H1 (cell line): Measurements from ENCODE around the gene TNFRSF13B. TPM values are rescaled to one million over a fixed set of nuclear protein-coding genes. Genes with fewer than 3 reads are reported as not detected.

Source experiments
- CBX5 ChIP-seq: fragments of 300-800, 300-1000 bp; sonication (generic); IDR thresholded peaks from 2 replicates; pipeline ENCODE4 v1.7.1; 2016; ENCODE audit warnings: antibody characterized with exemption, low read length, low read depth
- FOSL1 ChIP-seq: IDR thresholded peaks from 2 replicates; pipeline ENCODE4 v1.6.1; 2011; ENCODE audit warnings: mild to moderate bottlenecking, low read depth, low read length, moderate library complexity; ENCODE audit not compliant: insufficient read depth
- HDAC2 ChIP-seq, 2 experiments: fragments of 300-600 bp in 1 of 2; sonication (generic) in 1 of 2; IDR thresholded peaks; 2 replicates each; pipeline ENCODE4 v1.6.1; 2011 to 2012; ENCODE audit warnings: low read depth in 2 of 2, low read length in 2 of 2, mild to moderate bottlenecking in 2 of 2, moderate library complexity in 2 of 2, borderline replicate concordance in 1 of 2, inconsistent platforms in 1 of 2
- NANOG ChIP-seq: IDR thresholded peaks from 2 replicates; pipeline ENCODE4 v1.6.1; 2011; ENCODE audit warnings: low read length, low read depth, mild to moderate bottlenecking, inconsistent platforms; ENCODE audit not compliant: insufficient read depth, poor library complexity, severe bottlenecking
- POLR2AphosphoS5 ChIP-seq: IDR thresholded peaks from 2 replicates; pipeline ENCODE4 v1.6.1; 2011; ENCODE audit warnings: low read depth, low read length
- TBP ChIP-seq: IDR thresholded peaks from 2 replicates; pipeline ENCODE4 v1.6.1; 2011; ENCODE audit warnings: low read depth, low read length, improper control_type of control experiment
- polyA plus RNA-seq, 7 experiments: library from polyadenylated mRNA; depleted of rRNA in 3 of 7; stranded (reverse) in 5 of 7; unstranded in 2 of 7; fragments of >200 nt in 5 of 7; fragments of 200-250 nt in 2 of 7; gene quantifications; 1 replicate in 5 of 7; 2 replicates in 1 of 7; 4 replicates in 1 of 7; pipeline versions ENCODE4 v1.2.1 to v1.2.3, GENCODE V29; 2011 to 2013; ENCODE audit warnings: missing spikeins in 2 of 7, mixed read lengths in 2 of 7
- total RNA-seq: library from RNA; stranded (reverse); fragmentation: NEBNext Ultra II Directional; extraction: Animal tissue kit (Norgen Biotek cat#: 25700); gene quantifications from 2 replicates; pipeline ENCODE4 v1.2.1, GENCODE V29; 2021
- TF ChIP-seq, protein P1 (sequence below): fragments of 300-600 bp; sonication (generic); IDR thresholded peaks from 2 replicates; pipeline ENCODE4 v1.7.1; 2012; ENCODE audit warnings: low read length, moderate library complexity, mild to moderate bottlenecking, inconsistent platforms; ENCODE audit not compliant: insufficient replicate concordance

TNFRSF13B gene
- total and polyA plus RNA-seq, 2 of the 8 experiments (the other 6 are each of a cell fraction or from before 2014, with no cell fraction given) = not detected

DNA sequence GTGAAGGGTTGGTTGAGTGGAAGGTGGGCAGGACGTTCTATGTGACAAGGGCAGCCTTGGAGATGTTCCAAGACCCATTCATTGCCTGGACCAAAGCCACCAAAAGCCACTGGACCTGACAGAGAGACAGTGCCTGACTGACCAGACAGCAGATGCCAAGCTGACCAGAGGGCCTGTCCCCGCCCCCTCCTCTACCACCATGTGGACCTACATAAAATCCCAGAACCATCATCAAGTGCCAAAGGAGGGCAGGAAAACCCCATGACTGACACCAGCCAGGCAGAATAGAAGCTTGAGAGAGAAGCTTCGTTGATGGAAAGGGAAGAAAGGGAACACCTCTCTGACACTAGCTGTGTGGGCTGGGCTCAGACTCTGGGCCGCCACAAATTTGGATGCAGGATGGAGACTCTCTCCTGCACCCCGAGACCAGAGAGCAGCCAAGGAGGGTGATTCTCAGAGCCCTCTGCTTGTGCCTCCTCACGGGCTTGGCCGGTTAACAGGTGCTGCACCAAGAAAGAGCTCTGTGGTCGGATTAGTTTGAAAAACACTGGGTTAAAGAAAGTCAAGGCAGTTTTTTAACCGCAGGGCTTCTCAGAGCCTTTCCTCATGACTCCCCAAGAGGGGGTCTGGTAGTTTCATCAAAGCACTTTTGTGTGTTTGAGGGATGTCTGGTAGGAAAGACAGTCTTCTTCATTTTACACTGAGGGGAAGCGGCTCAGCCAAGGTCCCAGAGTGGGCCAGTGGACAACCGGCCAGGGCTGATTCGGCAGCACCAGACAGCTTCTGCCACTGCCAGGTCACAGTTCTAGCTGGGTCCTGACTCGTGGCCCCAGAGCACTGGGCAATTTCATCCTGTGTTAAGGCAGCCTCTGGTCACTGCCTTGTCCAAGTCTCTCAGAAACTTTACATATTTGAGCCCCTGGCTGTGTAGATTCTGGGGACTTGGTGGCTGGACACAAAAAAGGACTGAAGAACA, 1.7 kb downstream of the TNFRSF13B start (continued):
- TF ChIP-seq, protein P1, sequence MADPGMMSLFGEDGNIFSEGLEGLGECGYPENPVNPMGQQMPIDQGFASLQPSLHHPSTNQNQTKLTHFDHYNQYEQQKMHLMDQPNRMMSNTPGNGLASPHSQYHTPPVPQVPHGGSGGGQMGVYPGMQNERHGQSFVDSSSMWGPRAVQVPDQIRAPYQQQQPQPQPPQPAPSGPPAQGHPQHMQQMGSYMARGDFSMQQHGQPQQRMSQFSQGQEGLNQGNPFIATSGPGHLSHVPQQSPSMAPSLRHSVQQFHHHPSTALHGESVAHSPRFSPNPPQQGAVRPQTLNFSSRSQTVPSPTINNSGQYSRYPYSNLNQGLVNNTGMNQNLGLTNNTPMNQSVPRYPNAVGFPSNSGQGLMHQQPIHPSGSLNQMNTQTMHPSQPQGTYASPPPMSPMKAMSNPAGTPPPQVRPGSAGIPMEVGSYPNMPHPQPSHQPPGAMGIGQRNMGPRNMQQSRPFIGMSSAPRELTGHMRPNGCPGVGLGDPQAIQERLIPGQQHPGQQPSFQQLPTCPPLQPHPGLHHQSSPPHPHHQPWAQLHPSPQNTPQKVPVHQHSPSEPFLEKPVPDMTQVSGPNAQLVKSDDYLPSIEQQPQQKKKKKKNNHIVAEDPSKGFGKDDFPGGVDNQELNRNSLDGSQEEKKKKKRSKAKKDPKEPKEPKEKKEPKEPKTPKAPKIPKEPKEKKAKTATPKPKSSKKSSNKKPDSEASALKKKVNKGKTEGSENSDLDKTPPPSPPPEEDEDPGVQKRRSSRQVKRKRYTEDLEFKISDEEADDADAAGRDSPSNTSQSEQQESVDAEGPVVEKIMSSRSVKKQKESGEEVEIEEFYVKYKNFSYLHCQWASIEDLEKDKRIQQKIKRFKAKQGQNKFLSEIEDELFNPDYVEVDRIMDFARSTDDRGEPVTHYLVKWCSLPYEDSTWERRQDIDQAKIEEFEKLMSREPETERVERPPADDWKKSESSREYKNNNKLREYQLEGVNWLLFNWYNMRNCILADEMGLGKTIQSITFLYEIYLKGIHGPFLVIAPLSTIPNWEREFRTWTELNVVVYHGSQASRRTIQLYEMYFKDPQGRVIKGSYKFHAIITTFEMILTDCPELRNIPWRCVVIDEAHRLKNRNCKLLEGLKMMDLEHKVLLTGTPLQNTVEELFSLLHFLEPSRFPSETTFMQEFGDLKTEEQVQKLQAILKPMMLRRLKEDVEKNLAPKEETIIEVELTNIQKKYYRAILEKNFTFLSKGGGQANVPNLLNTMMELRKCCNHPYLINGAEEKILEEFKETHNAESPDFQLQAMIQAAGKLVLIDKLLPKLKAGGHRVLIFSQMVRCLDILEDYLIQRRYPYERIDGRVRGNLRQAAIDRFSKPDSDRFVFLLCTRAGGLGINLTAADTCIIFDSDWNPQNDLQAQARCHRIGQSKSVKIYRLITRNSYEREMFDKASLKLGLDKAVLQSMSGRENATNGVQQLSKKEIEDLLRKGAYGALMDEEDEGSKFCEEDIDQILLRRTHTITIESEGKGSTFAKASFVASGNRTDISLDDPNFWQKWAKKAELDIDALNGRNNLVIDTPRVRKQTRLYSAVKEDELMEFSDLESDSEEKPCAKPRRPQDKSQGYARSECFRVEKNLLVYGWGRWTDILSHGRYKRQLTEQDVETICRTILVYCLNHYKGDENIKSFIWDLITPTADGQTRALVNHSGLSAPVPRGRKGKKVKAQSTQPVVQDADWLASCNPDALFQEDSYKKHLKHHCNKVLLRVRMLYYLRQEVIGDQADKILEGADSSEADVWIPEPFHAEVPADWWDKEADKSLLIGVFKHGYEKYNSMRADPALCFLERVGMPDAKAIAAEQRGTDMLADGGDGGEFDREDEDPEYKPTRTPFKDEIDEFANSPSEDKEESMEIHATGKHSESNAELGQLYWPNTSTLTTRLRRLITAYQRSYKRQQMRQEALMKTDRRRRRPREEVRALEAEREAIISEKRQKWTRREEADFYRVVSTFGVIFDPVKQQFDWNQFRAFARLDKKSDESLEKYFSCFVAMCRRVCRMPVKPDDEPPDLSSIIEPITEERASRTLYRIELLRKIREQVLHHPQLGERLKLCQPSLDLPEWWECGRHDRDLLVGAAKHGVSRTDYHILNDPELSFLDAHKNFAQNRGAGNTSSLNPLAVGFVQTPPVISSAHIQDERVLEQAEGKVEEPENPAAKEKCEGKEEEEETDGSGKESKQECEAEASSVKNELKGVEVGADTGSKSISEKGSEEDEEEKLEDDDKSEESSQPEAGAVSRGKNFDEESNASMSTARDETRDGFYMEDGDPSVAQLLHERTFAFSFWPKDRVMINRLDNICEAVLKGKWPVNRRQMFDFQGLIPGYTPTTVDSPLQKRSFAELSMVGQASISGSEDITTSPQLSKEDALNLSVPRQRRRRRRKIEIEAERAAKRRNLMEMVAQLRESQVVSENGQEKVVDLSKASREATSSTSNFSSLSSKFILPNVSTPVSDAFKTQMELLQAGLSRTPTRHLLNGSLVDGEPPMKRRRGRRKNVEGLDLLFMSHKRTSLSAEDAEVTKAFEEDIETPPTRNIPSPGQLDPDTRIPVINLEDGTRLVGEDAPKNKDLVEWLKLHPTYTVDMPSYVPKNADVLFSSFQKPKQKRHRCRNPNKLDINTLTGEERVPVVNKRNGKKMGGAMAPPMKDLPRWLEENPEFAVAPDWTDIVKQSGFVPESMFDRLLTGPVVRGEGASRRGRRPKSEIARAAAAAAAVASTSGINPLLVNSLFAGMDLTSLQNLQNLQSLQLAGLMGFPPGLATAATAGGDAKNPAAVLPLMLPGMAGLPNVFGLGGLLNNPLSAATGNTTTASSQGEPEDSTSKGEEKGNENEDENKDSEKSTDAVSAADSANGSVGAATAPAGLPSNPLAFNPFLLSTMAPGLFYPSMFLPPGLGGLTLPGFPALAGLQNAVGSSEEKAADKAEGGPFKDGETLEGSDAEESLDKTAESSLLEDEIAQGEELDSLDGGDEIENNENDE = no peak
- no peak for TF ChIP-seq HDAC2 (IDR thresholded peaks at IDR 0.05; ENCODE audit: borderline replicate concordance in 1 of 2, low read depth in 2 of 2, low read length in 2 of 2)
- no peak for TF ChIP-seq FOSL1
- TF ChIP-seq POLR2AphosphoS5 = no peak
- TF ChIP-seq NANOG = no peak
- TF ChIP-seq TBP = no peak
- no peak for TF ChIP-seq CBX5
